Measurements from ENCODE around the gene BDKRB2.

DNA sequence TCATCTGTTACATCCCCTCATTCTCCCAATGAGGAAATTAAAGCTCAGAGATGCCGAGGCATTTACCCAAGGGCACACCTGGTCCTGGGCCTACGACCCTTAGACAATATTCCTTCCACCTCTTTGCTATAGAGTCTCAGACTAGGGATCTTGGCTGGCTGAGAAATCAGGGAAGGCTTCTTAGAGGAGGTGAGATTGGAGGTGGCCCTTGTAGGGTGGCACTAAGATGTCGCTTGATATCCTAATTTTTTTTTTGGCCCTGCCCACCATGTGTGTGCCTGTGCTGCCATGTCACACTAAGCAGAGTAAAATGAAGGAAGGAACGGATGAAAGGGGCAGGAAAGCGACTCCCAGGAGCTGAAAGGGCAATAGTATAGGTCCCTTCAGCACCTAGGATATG is 20.6 kb downstream of the BDKRB2 start:
- no peak for TF ChIP-seq EZH2 (IDR thresholded peaks at IDR 0.05; ENCODE audit: insufficient read depth, poor library complexity, severe bottlenecking)
- no peak for TF ChIP-seq EZH2phosphoT487 (IDR thresholded peaks at IDR 0.05; ENCODE audit: insufficient read depth, low read depth)

Data from GM23248 (cell line).